Lower lobe of right lung (tissue), 2 donors: ENCODE data around the gene TIMM50. TPM values are rescaled to one million over a fixed set of nuclear protein-coding genes. Genes with fewer than 3 reads are reported as not detected.
A peak's percentile ranks its signal among the peaks of the same experiment; 100 is the strongest.

ENCODE experiments used
- ATAC-seq, 2 donors: fragments of 200-7000 bp; cut with Tn5 transposase; one replicate each; pipeline ENCODE4 v1.9.1; 2020 to 2022; ENCODE audit warnings: mild to moderate bottlenecking in 2 of 2, moderate library complexity in 2 of 2
- DNase-seq: peaks from one replicate; pipeline ENCODE4 v3.0.0-alpha.2; 2020
- H3K27ac ChIP-seq: fragments of 200-600 bp; one replicate; pipeline ENCODE4 v1.8.0; 2022
- H3K27me3 ChIP-seq: fragments of 200-600 bp; one replicate; pipeline ENCODE4 v1.8.0; 2022; ENCODE audit warnings: low read depth
- H3K36me3 ChIP-seq: fragments of 200-600 bp; one replicate; pipeline ENCODE4 v1.8.0; 2022; ENCODE audit warnings: mild to moderate bottlenecking
- H3K4me1 ChIP-seq: fragments of 200-600 bp; one replicate; pipeline ENCODE4 v1.8.0; 2022
- H3K4me3 ChIP-seq: fragments of 200-600 bp; one replicate; pipeline ENCODE4 v1.8.0; 2022; ENCODE audit warnings: mild to moderate bottlenecking
- H3K9me3 ChIP-seq: fragments of 200-600 bp; one replicate; pipeline ENCODE4 v1.8.0; 2022
- intact Hi-C: fragments of 100-400 bp; cut with DNase I; formaldehyde crosslinking; loops from one replicate; pipeline ENCODE4 v1.11.0; 2022
- long read RNA-seq: library from polyadenylated mRNA; unstranded; transcript quantifications from one replicate; pipeline ENCODE4 v2.0.0, GENCODE V29; 2021
- total RNA-seq: library from RNA; stranded (reverse); fragmentation: NEBNext Ultra II Directional; extraction: Animal tissue kit (Norgen Biotek cat#: 25700); gene quantifications from one replicate; pipeline ENCODE4 v1.2.1, GENCODE V29; 2021
- TF ChIP-seq, protein P1 (sequence below): fragments of 200-600 bp; IDR thresholded peaks from one replicate; pipeline ENCODE4 v1.8.0; 2022; ENCODE audit warnings: antibody characterized with exemption, mild to moderate bottlenecking
- donor health status: DM: no; HTN: yes; CAD: no; lungs with severe emphysema.

The TIMM50 gene
- 44.0 TPM for total RNA-seq
- long read RNA-seq, transcript TIMM50-201 (11 exons, 1,612 nt): major isoform, 59 of 70 reads
- long read RNA-seq, partial matches to known transcripts: 3 of 70 reads
- long read RNA-seq, other reads (novel, unspliced or antisense): 6 of 70 reads

- DNase-seq (peak; percentile 99), ATAC-seq (peak; percentile 98 to 99)
- Histone ChIP-seq H3K36me3 (peaks cover 38% of the 10 kb centered on the region), H3K4me1 (peaks cover 21% of the 10 kb centered on the region), H3K27ac (peak within 1 kb of the TSS; percentile 85), H3K27me3 (no peaks in the 10 kb centered on the region), H3K4me3 (peak within 1 kb of the TSS; percentile 99), H3K9me3 (no peaks in the 10 kb centered on the region)
- intact Hi-C loops: no loop called here
- TF ChIP-seq, protein P1, sequence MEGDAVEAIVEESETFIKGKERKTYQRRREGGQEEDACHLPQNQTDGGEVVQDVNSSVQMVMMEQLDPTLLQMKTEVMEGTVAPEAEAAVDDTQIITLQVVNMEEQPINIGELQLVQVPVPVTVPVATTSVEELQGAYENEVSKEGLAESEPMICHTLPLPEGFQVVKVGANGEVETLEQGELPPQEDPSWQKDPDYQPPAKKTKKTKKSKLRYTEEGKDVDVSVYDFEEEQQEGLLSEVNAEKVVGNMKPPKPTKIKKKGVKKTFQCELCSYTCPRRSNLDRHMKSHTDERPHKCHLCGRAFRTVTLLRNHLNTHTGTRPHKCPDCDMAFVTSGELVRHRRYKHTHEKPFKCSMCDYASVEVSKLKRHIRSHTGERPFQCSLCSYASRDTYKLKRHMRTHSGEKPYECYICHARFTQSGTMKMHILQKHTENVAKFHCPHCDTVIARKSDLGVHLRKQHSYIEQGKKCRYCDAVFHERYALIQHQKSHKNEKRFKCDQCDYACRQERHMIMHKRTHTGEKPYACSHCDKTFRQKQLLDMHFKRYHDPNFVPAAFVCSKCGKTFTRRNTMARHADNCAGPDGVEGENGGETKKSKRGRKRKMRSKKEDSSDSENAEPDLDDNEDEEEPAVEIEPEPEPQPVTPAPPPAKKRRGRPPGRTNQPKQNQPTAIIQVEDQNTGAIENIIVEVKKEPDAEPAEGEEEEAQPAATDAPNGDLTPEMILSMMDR: no peak
Measured at GRCh38 chr19:39480337-39481228, at the start of gene TIMM50. TSS of gene TIMM50 (plus strand) at chr19:39480838. CDS start at chr19:39480854, 16 bp downstream.

DNA sequence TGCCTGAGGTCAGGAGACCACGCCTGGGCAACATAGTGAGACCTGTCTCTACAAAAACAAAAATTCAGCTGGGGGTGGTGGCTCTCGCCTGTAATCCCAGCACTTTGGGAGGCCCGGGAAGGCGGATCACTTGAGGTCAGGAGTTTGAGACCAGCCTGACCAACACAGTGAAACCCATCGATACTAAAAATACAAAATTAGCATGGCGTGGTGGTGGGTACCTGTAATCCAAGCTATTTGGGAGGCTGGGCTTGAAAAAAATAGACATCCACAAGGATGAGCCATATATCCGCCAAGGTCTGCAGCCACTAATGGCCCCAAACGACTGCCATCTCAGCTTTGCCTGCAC is 48.0 kb upstream of the TIMM50 start:
- H3K4me1 ChIP-seq: peaks cover 58% of the 10 kb centered on the region

GRCh38 chr19:39433480-39434079 is 47.1 kb upstream of the TIMM50 start:
- Histone ChIP-seq H3K36me3 (peaks cover 34% of the 10 kb centered on the region), H3K4me3 (no peak overlapping the region), H3K27ac (no peak overlapping the region), H3K9me3 (no peaks in the 10 kb centered on the region), H3K27me3 (peaks cover 4% of the 10 kb centered on the region), H3K4me1 (peaks cover 49% of the 10 kb centered on the region)
- TF ChIP-seq, protein P1: no peak
- no peak for ATAC-seq
- no peak for DNase-seq
- intact Hi-C loops: no loop called here

More for the DNA sequence above, 48.0 kb upstream of the TIMM50 start:
- Histone ChIP-seq H3K9me3 (no peaks in the 10 kb centered on the region), H3K27ac (no peak overlapping the region), H3K4me3 (no peak overlapping the region), H3K27me3 (no peaks in the 10 kb centered on the region), H3K36me3 (peaks cover 34% of the 10 kb centered on the region)
- TF ChIP-seq, protein P1: no peak
- no peak for ATAC-seq
- DNase-seq: no peak
- intact Hi-C loops: no loop called here

GRCh38 chr19:39434123-39435076 is 46.2 kb upstream of the TIMM50 start:
- H3K4me3 ChIP-seq: peak overlapping the region; percentile 98
- TF ChIP-seq, protein P1: no peak
- intact Hi-C loops: no loop called here
- DNase-seq (no peak), ATAC-seq (no peak)
- H3K27ac ChIP-seq: peak overlapping the region; percentile 93
- peaks cover 34% of the 10 kb centered on the region for H3K36me3 ChIP-seq
- H3K4me1 ChIP-seq: peaks cover 41% of the 10 kb centered on the region
- H3K9me3 ChIP-seq: no peaks in the 10 kb centered on the region
- H3K27me3 ChIP-seq: peaks cover 4% of the 10 kb centered on the region
